Measurements from ENCODE around the gene CACNG5. TPM values are rescaled to one million over a fixed set of nuclear protein-coding genes. Genes with fewer than 3 reads are reported as not detected.

Gene CACNG5
- polyA plus RNA-seq, 1 experiment = not detected

GRCh38 chr17:66889480-66890230 is 54.7 kb downstream of the CACNG5 start:
- Histone ChIP-seq H3K4me3 (ENCODE audit: low read depth, low read length) (no peak overlapping the region), H3K9me3 (ENCODE audit: control insufficient read depth, insufficient read depth, low read length) (no peaks in the 10 kb centered on the region; the same call in 1 of the 2 replicates), H3K27ac (ENCODE audit: low read depth, low read length) (no peak overlapping the region), H3K27me3 (ENCODE audit: control insufficient read depth, insufficient read depth, low read length) (peaks cover 20% of the 10 kb centered on the region)
- no peak for TF ChIP-seq CTCF (IDR thresholded peaks at IDR 0.05; ENCODE audit: low read depth, low read length)
- no peak for DNase-seq (ENCODE audit: low read depth, low spot score)
- POLR2A ChIA-PET = no interaction called here
- CTCF ChIA-PET = interaction anchor here (2.1 kb wide), 1 partner anchor 11 kb away, joined by 5 read pairs; no protein-coding TSS in a partner anchor

GRCh38 chr17:66892246-66892645 is 57.3 kb downstream of the CACNG5 start:
- Histone ChIP-seq H3K4me3 (ENCODE audit: low read depth, low read length) (no peak overlapping the region), H3K9me3 (ENCODE audit: control insufficient read depth, insufficient read depth, low read length) (no peaks in the 10 kb centered on the region), H3K27ac (ENCODE audit: low read depth, low read length) (no peak overlapping the region), H3K27me3 (ENCODE audit: control insufficient read depth, insufficient read depth, low read length) (peaks cover 33% of the 10 kb centered on the region)
- TF ChIP-seq CTCF (IDR thresholded peaks at IDR 0.05; ENCODE audit: low read depth, low read length) = no peak
- POLR2A ChIA-PET = no interaction called here
- CTCF ChIA-PET = no interaction called here
- DNase-seq (ENCODE audit: low read depth, low spot score) = no peak

- no peak for DNase-seq (ENCODE audit: low read depth, low spot score)
- no peak for TF ChIP-seq CTCF (IDR thresholded peaks at IDR 0.05; ENCODE audit: low read depth, low read length)
- Histone ChIP-seq H3K27me3 (ENCODE audit: control insufficient read depth, insufficient read depth, low read length) (peaks cover 33% of the 10 kb centered on the region), H3K4me3 (ENCODE audit: low read depth, low read length) (no peak overlapping the region), H3K9me3 (ENCODE audit: control insufficient read depth, insufficient read depth, low read length) (no peaks in the 10 kb centered on the region), H3K27ac (ENCODE audit: low read depth, low read length) (no peak overlapping the region)
- CTCF ChIA-PET = no interaction called here
- POLR2A ChIA-PET = no interaction called here
These were observed 58.5 kb downstream of the CACNG5 start for GRCh38 chr17:66893382-66893781.

GRCh38 chr17:66893863-66894262 is 58.9 kb downstream of the CACNG5 start:
- no peaks in the 10 kb centered on the region for H3K9me3 ChIP-seq (ENCODE audit: control insufficient read depth, insufficient read depth, low read length)
- CTCF ChIA-PET = no interaction called here
- POLR2A ChIA-PET = no interaction called here
- H3K27ac ChIP-seq (ENCODE audit: low read depth, low read length) = no peak overlapping the region
- no peak for DNase-seq (ENCODE audit: low read depth, low spot score)
- H3K27me3 ChIP-seq (ENCODE audit: control insufficient read depth, insufficient read depth, low read length) = peaks cover 36% of the 10 kb centered on the region
- no peak overlapping the region for H3K4me3 ChIP-seq (ENCODE audit: low read depth, low read length)
- no peak for TF ChIP-seq CTCF (IDR thresholded peaks at IDR 0.05; ENCODE audit: low read depth, low read length)

GRCh38 chr17:66897141-66897540 is 62.2 kb downstream of the CACNG5 start:
- Histone ChIP-seq H3K27ac (ENCODE audit: low read depth, low read length) (no peak overlapping the region), H3K27me3 (ENCODE audit: control insufficient read depth, insufficient read depth, low read length) (peaks cover 31% of the 10 kb centered on the region), H3K9me3 (ENCODE audit: control insufficient read depth, insufficient read depth, low read length) (no peaks in the 10 kb centered on the region), H3K4me3 (ENCODE audit: low read depth, low read length) (no peak overlapping the region)
- TF ChIP-seq CTCF (IDR thresholded peaks at IDR 0.05; ENCODE audit: low read depth, low read length) = no peak
- CTCF ChIA-PET = interaction anchor here (0.7 kb wide), 1 partner anchor 9 kb away, joined by 3 read pairs; no protein-coding TSS in a partner anchor
- POLR2A ChIA-PET = no interaction called here
- DNase-seq (ENCODE audit: low read depth, low spot score) = no peak
